ENCODE measurements around the gene LRMDA. TPM values are rescaled to one million over a fixed set of nuclear protein-coding genes. Genes with fewer than 3 reads are reported as not detected.

Gene LRMDA
- total RNA-seq, 2 donors from 2014 or later = 9.6 to 12.6 TPM

- Histone ChIP-seq H3K4me3 (no peak overlapping the region), H3K27me3 (replicated peaks; ENCODE audit: insufficient read depth) (no peaks in the 10 kb centered on the region), H3K27ac (no peak overlapping the region), H3K4me1 (replicated peaks) (no peaks in the 10 kb centered on the region), H3K9me3 (no peaks in the 10 kb centered on the region), H3K36me3 (no peaks in the 10 kb centered on the region)
- 60% methylated on average over 5 of the region's 5 CpGs for WGBS
- intact Hi-C loops (cut with DNase I) = no loop called here
- TF ChIP-seq CTCF (IDR thresholded peaks at IDR 0.05) = no peak
- TF ChIP-seq POLR2A (IDR thresholded peaks at IDR 0.05) = no peak
- no peak for TF ChIP-seq POLR2AphosphoS5 (IDR thresholded peaks at IDR 0.05)
- DNase-seq (ENCODE audit: low spot score) = no peak
Observed at GRCh38 chr10:75643944-75644692, 212.7 kb downstream of the LRMDA start.

- H3K27me3 ChIP-seq (replicated peaks; ENCODE audit: insufficient read depth) = no peaks in the 10 kb centered on the region
- H3K9me3 ChIP-seq = no peaks in the 10 kb centered on the region
- H3K36me3 ChIP-seq = no peaks in the 10 kb centered on the region
- intact Hi-C loops (cut with DNase I) = no loop called here
- 88% methylated on average over 1 of the region's 1 CpG for WGBS
- H3K27ac ChIP-seq = no peak overlapping the region
- no peak for DNase-seq (ENCODE audit: low spot score)
- no peak overlapping the region for H3K4me3 ChIP-seq
- TF ChIP-seq POLR2A (IDR thresholded peaks at IDR 0.05) (no peak), POLR2AphosphoS5 (IDR thresholded peaks at IDR 0.05) (no peak), CTCF (IDR thresholded peaks at IDR 0.05) (no peak)
- no peaks in the 10 kb centered on the region for H3K4me1 ChIP-seq (replicated peaks)
Observed at GRCh38 chr10:75645704-75646103, 214.3 kb downstream of the LRMDA start.

GRCh38 chr10:75646218-75646915 is 214.9 kb downstream of the LRMDA start:
- no peak for TF ChIP-seq POLR2AphosphoS5 (IDR thresholded peaks at IDR 0.05)
- TF ChIP-seq POLR2A (IDR thresholded peaks at IDR 0.05) = no peak
- TF ChIP-seq CTCF (IDR thresholded peaks at IDR 0.05) = no peak
- H3K27ac ChIP-seq = no peak overlapping the region
- no peaks in the 10 kb centered on the region for H3K4me1 ChIP-seq (replicated peaks)
- no peaks in the 10 kb centered on the region for H3K9me3 ChIP-seq
- no peak for DNase-seq (ENCODE audit: low spot score)
- no peaks in the 10 kb centered on the region for H3K36me3 ChIP-seq
- intact Hi-C loops (cut with DNase I) = no loop called here
- WGBS = 82% methylated on average over 19 of the region's 19 CpGs
- no peaks in the 10 kb centered on the region for H3K27me3 ChIP-seq (replicated peaks; ENCODE audit: insufficient read depth)
- no peak overlapping the region for H3K4me3 ChIP-seq

- TF ChIP-seq POLR2AphosphoS5 (IDR thresholded peaks at IDR 0.05) = no peak
- TF ChIP-seq CTCF (IDR thresholded peaks at IDR 0.05) = no peak
- TF ChIP-seq POLR2A (IDR thresholded peaks at IDR 0.05) = no peak
- no peaks in the 10 kb centered on the region for H3K9me3 ChIP-seq
- no peak overlapping the region for H3K27ac ChIP-seq
- H3K4me1 ChIP-seq (replicated peaks) = no peaks in the 10 kb centered on the region
- intact Hi-C loops (cut with DNase I) = no loop called here
- H3K27me3 ChIP-seq (replicated peaks; ENCODE audit: insufficient read depth) = no peaks in the 10 kb centered on the region
- DNase-seq (ENCODE audit: low spot score) = no peak
- no peaks in the 10 kb centered on the region for H3K36me3 ChIP-seq
- H3K4me3 ChIP-seq = no peak overlapping the region
- WGBS = 33% methylated on average over 6 of the region's 6 CpGs
Observed at GRCh38 chr10:75646916-75647315, 215.5 kb downstream of the LRMDA start.
